WTC11 (cell line): ENCODE measurements around the gene KIF2C.

Experiments
- E2F4 ChIP-seq: sonication (generic); formaldehyde crosslinking; IDR thresholded peaks from 2 replicates; pipeline ENCODE4 v1.8.1; 2022; ENCODE audit warnings: low read depth, mild to moderate bottlenecking, moderate library complexity, missing genetic modification reagents, borderline replicate concordance
- NFATC4 ChIP-seq: fragments of 250-450 bp; sonication (Bioruptor Pico); IDR thresholded peaks from 2 replicates; pipeline ENCODE4 v1.9.0; 2021; ENCODE audit warnings: mild to moderate bottlenecking
- TF ChIP-seq, protein P1 (sequence below): sonication (generic); formaldehyde crosslinking; IDR thresholded peaks from 2 replicates; pipeline ENCODE4 v1.8.0; 2023; ENCODE audit warnings: missing genetic modification reagents, mild to moderate bottlenecking, borderline replicate concordance
- TF ChIP-seq, protein P2 (sequence below): fragments of 200-600 bp; IDR thresholded peaks from 2 replicates; pipeline ENCODE4 v1.8.0; 2022; ENCODE audit warnings: antibody characterized with exemption

DNA sequence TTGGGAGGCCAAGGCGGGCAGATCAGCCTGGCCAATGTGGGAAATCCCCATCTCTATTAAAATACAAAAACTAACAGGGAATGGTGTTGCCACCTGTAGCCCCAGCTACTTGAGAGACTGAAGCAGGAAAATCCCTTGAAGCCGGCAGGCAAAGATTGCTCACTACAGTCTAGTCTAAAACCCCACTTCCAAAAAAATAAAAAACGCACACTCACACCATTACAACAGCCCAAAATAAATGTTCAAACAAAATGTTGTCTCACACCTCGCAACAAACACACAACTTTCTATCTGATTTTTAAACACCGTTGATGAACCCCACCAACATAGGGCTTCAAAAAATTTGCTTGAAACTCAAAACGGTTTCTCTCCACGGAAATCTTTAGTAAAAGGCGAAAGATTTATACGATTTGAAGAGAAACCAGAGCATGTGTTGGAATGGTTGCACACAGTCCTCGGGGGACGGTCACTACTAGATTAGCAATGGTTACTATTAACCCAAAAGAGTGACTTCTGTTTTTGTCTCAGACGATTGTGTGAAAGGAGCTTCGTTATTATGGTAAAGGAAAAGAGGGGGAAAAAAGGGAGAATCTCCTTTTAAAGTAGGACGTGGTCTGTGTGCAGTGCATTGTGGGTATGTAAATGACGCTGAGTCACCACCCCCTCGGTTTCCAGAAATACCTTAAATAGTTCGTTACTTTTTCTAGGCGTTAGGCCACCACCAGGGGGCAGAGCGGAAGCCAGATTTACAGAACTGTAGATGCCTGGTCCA lies 8.7 kb upstream of the KIF2C start, which contains the start of gene RNU5D-1:
- TF ChIP-seq, protein P1, sequence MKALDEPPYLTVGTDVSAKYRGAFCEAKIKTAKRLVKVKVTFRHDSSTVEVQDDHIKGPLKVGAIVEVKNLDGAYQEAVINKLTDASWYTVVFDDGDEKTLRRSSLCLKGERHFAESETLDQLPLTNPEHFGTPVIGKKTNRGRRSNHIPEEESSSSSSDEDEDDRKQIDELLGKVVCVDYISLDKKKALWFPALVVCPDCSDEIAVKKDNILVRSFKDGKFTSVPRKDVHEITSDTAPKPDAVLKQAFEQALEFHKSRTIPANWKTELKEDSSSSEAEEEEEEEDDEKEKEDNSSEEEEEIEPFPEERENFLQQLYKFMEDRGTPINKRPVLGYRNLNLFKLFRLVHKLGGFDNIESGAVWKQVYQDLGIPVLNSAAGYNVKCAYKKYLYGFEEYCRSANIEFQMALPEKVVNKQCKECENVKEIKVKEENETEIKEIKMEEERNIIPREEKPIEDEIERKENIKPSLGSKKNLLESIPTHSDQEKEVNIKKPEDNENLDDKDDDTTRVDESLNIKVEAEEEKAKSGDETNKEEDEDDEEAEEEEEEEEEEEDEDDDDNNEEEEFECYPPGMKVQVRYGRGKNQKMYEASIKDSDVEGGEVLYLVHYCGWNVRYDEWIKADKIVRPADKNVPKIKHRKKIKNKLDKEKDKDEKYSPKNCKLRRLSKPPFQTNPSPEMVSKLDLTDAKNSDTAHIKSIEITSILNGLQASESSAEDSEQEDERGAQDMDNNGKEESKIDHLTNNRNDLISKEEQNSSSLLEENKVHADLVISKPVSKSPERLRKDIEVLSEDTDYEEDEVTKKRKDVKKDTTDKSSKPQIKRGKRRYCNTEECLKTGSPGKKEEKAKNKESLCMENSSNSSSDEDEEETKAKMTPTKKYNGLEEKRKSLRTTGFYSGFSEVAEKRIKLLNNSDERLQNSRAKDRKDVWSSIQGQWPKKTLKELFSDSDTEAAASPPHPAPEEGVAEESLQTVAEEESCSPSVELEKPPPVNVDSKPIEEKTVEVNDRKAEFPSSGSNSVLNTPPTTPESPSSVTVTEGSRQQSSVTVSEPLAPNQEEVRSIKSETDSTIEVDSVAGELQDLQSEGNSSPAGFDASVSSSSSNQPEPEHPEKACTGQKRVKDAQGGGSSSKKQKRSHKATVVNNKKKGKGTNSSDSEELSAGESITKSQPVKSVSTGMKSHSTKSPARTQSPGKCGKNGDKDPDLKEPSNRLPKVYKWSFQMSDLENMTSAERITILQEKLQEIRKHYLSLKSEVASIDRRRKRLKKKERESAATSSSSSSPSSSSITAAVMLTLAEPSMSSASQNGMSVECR = peak; percentile 84
- TF ChIP-seq, protein P2, sequence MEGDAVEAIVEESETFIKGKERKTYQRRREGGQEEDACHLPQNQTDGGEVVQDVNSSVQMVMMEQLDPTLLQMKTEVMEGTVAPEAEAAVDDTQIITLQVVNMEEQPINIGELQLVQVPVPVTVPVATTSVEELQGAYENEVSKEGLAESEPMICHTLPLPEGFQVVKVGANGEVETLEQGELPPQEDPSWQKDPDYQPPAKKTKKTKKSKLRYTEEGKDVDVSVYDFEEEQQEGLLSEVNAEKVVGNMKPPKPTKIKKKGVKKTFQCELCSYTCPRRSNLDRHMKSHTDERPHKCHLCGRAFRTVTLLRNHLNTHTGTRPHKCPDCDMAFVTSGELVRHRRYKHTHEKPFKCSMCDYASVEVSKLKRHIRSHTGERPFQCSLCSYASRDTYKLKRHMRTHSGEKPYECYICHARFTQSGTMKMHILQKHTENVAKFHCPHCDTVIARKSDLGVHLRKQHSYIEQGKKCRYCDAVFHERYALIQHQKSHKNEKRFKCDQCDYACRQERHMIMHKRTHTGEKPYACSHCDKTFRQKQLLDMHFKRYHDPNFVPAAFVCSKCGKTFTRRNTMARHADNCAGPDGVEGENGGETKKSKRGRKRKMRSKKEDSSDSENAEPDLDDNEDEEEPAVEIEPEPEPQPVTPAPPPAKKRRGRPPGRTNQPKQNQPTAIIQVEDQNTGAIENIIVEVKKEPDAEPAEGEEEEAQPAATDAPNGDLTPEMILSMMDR = peak; percentile 81
- TF ChIP-seq NFATC4 (CRISPR knock-in tag) = peak; percentile 98
- TF ChIP-seq E2F4 = no peak
